ENCODE results near the gene IFI16.

IFI16 gene

DNA sequence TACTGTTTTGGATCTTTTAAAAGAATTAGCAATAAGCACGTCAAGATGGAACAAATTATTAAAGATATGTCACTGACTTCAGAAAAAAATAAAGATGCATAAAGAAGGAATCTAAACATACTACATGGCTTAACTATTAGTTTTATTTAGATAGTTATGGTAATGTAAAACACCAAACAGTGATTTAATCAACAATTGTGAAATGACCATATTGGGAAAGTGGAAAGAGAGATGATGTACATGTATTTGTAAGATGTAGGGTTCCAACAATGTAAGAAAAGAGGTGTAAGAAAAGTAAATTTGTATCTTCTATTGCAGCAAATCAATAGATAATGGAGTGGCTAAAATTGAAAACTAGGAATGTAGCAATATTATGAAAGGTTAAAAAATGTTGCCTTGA lies 73.3 kb downstream of the IFI16 start:
- no peak for DNase-seq (ENCODE audit: low read depth)
- TF ChIP-seq, protein P1, sequence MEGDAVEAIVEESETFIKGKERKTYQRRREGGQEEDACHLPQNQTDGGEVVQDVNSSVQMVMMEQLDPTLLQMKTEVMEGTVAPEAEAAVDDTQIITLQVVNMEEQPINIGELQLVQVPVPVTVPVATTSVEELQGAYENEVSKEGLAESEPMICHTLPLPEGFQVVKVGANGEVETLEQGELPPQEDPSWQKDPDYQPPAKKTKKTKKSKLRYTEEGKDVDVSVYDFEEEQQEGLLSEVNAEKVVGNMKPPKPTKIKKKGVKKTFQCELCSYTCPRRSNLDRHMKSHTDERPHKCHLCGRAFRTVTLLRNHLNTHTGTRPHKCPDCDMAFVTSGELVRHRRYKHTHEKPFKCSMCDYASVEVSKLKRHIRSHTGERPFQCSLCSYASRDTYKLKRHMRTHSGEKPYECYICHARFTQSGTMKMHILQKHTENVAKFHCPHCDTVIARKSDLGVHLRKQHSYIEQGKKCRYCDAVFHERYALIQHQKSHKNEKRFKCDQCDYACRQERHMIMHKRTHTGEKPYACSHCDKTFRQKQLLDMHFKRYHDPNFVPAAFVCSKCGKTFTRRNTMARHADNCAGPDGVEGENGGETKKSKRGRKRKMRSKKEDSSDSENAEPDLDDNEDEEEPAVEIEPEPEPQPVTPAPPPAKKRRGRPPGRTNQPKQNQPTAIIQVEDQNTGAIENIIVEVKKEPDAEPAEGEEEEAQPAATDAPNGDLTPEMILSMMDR (conservative IDR thresholded peaks at IDR 0.05; ENCODE audit: low read depth, low read length): no peak

DNA sequence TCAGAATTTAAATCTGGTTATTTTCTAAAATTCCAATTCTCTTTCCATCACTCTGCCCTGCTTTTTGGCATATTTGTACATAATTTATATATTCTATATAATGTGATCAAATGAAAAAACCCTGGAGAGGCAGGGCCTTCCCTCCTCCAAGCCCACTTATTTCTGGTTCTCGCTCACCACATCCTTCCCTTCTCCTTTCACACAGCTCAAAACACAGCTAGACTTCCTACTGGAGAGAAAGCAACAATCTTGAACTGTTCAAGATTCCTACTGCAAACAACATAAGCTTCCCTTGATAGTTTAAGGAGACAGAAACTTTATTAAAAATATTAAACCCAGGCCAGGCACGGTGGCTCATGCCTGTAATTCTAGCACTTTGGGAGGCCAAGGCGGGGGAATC lies 74.4 kb downstream of the IFI16 start:
- H3K4me3 ChIP-seq (ENCODE audit: low read depth, low read length): no peak overlapping the region
- TF ChIP-seq, protein P1 (conservative IDR thresholded peaks at IDR 0.05; ENCODE audit: low read depth, low read length): no peak
- DNase-seq (ENCODE audit: low read depth): no peak

More for the DNA sequence above, 73.3 kb downstream of the IFI16 start:
- H3K4me3 ChIP-seq (ENCODE audit: low read depth, low read length): no peak overlapping the region

DNA sequence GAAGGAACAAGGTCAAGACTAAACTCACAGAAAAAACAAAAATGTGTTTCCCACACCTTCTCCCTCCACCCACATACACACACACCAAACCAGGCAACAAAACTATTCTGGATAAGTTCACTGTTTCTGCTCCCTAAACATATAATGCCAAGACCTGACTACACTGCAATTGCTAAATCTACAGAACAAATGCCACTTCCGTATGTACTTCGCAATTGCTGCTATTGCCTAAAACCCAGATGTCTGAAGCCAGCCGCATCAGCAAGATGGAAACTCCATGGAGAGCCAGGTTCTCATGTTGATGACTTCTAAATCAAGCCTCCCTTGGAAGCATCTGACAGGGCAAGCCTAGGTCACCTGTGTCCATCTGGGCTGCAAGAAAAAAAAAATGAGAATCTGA lies 75.2 kb downstream of the IFI16 start:
- TF ChIP-seq, protein P1 (conservative IDR thresholded peaks at IDR 0.05; ENCODE audit: low read depth, low read length): no peak
- DNase-seq (ENCODE audit: low read depth): no peak
- H3K4me3 ChIP-seq (ENCODE audit: low read depth, low read length): no peak overlapping the region

DNA sequence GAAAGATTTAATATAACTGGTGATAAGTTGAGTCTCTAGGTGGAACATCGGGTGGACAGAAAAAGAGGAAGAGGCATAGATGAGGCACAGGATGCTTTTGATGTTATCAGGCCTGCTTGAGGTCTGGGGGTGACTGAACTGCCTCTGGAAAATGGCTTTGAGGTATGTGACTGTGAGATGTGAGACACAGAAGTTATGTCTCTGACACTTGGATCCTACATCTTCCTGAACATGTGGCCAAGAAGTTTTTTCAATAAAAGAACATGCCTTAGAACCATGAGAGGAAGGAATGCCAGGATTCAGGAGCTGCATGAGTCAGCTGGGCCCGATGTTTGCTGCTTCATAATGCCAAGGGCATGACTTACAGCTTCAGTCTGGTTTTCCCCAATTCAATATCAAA lies 78.3 kb downstream of the IFI16 start:
- peak; percentile 56 for DNase-seq (ENCODE audit: low read depth)
- TF ChIP-seq, protein P1 (conservative IDR thresholded peaks at IDR 0.05; ENCODE audit: low read depth, low read length): no peak
- H3K4me3 ChIP-seq (ENCODE audit: low read depth, low read length): no peak overlapping the region

DNA sequence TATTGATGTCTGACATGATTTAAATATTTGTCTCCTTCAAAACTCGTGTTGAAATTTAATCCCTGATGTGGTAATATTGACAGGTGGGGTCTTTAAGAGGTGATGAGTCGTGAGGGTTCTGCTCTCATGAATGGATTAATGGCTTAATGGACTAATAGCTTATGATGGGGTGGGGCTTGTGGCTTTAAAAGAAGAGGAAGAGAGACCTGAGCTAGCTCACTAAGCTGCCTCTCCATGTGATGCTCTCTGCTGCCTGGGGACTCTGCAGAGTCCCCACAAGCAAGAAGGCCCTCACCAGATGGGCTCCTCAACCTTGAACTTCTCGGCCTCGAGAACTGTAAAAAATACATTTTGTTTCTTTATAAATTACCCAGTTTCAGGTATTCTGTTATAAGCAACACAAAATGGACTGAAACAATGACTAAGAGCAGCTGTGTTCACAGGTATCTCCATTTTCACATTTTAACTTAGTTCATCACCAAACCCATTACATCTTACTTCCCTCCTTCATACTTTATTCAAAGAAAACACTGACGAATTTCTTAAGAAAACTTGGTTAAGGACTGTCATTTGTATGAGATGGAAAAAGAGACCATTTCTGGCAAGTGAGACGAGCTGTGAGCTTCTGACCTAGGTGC lies 79.0 kb downstream of the IFI16 start:
- no peak for DNase-seq (ENCODE audit: low read depth)
- TF ChIP-seq, protein P1 (conservative IDR thresholded peaks at IDR 0.05; ENCODE audit: low read depth, low read length): no peak
- no peak overlapping the region for H3K4me3 ChIP-seq (ENCODE audit: low read depth, low read length)

DNA sequence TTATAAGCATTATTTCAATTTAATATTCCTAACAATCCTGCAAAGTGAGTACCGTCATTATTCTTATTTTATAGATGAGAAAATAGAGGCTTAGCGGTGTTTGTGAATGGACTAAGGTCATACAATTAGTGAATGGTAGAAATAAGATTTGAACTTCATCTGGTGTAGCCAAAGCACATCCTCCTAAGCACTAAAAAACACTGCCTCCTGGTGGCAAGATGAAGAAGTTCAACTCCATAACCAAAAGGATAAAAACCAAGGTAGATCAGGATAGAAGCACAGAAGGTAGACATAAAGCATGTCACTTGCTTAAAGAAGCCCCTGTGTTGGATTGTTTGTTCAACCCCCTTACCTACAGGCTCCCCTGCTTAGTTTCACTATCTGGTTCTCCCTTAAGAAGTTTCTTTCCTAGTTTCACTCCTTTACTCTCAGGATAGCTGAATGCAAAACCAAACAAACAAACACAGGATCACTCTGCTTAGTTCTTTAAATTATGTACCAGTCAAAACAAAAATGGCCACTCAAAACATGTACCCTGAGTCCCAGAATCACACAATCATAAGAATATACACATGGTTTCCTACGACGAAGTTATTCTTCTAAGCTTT lies 79.6 kb downstream of the IFI16 start:
- peak; percentile 21 for DNase-seq (ENCODE audit: low read depth)
- H3K4me3 ChIP-seq (ENCODE audit: low read depth, low read length): no peak overlapping the region
- TF ChIP-seq, protein P1 (conservative IDR thresholded peaks at IDR 0.05; ENCODE audit: low read depth, low read length): peak; percentile 52

Data from choroid plexus epithelial cell (primary cell).